ENCODE data around the gene PCSK7. TPM values are rescaled to one million over a fixed set of nuclear protein-coding genes. Genes with fewer than 3 reads are reported as not detected.
A peak's percentile ranks its signal among the peaks of the same experiment; 100 is the strongest.

The PCSK7 gene
- total and polyA plus RNA-seq, 10 of the 15 experiments (the other 5 are each of a cell fraction or from before 2014, with no cell fraction given) = 5.5 to 81.5 (median 51.6) TPM

GRCh38 chr11:117198613-117199012 lies 33.3 kb downstream of the PCSK7 start:
- no peak overlapping the region for H3K4me3 ChIP-seq
- ChIA-PET CTCF (interaction anchor here (2.1 kb wide), 1 partner anchor 17 kb away, joined by 5 read pairs; no protein-coding TSS in a partner anchor), POLR2A (no interaction called here), SMC1A (ENCODE audit: uncharacterized antibody, unreplicated experiment) (no interaction called here), RAD21 (ENCODE audit: unreplicated experiment) (no interaction called here)
- H3K9me3 ChIP-seq (replicated peaks; ENCODE audit: control insufficient read depth, insufficient read depth, low read length) = no peaks in the 10 kb centered on the region
- TF ChIP-seq, protein P1, sequence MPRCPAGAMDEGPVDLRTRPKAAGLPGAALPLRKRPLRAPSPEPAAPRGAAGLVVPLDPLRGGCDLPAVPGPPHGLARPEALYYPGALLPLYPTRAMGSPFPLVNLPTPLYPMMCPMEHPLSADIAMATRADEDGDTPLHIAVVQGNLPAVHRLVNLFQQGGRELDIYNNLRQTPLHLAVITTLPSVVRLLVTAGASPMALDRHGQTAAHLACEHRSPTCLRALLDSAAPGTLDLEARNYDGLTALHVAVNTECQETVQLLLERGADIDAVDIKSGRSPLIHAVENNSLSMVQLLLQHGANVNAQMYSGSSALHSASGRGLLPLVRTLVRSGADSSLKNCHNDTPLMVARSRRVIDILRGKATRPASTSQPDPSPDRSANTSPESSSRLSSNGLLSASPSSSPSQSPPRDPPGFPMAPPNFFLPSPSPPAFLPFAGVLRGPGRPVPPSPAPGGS (IDR thresholded peaks at IDR 0.05; ENCODE audit: borderline replicate concordance, insufficient read depth, low read depth, low read length, poor library complexity, severe bottlenecking) = no peak
- H3K4me2 ChIP-seq (ENCODE audit: control insufficient read depth, insufficient read depth) = no peak overlapping the region
- ATAC-seq (no peak), FAIRE-seq (no peak), DNase-seq (ENCODE audit: low read depth, low spot score) (no peak)
- H4K20me1 ChIP-seq (ENCODE audit: control insufficient read depth, insufficient read depth) = no peaks in the 10 kb centered on the region
- no TSS peak for BruUV-seq (replicated peaks)
- no peak overlapping the region for H3K27ac ChIP-seq (ENCODE audit: control insufficient read depth, insufficient read depth)
- H3K36me3 ChIP-seq (ENCODE audit: control insufficient read depth in 2 of 2, insufficient read depth in 2 of 2, low read length in 1 of 2) = no peaks in the 10 kb centered on the region; a peak in 1 of 4 replicates
- no peaks in the 10 kb centered on the region for H3K79me2 ChIP-seq (ENCODE audit: control insufficient read depth, insufficient read depth, low read length)
- 83% methylated on average over 4 of the region's 4 CpGs for WGBS (ENCODE audit: insufficient coverage, insufficient replicate concordance, low lambda C conversion rate, missing lambda C conversion rate)
- intact Hi-C loops (cut with micrococcal nuclease; ENCODE audit: unreplicated experiment) (no loop called here), in situ Hi-C loops (cut with MboI) (no loop called here)
- no peaks in the 10 kb centered on the region for H3K4me1 ChIP-seq (ENCODE audit: control insufficient read depth, insufficient read depth, low read length)
- H3K9ac ChIP-seq (ENCODE audit: control insufficient read depth, insufficient read depth, low read length) = no peak overlapping the region
- no peaks in the 10 kb centered on the region for H3K27me3 ChIP-seq (replicated peaks in 1 of 2; ENCODE audit: control insufficient read depth in 2 of 2, insufficient read depth in 2 of 2, low read length in 1 of 2)
- H2AFZ ChIP-seq (ENCODE audit: control insufficient read depth, low read depth, low read length) = no peak overlapping the region

DNA sequence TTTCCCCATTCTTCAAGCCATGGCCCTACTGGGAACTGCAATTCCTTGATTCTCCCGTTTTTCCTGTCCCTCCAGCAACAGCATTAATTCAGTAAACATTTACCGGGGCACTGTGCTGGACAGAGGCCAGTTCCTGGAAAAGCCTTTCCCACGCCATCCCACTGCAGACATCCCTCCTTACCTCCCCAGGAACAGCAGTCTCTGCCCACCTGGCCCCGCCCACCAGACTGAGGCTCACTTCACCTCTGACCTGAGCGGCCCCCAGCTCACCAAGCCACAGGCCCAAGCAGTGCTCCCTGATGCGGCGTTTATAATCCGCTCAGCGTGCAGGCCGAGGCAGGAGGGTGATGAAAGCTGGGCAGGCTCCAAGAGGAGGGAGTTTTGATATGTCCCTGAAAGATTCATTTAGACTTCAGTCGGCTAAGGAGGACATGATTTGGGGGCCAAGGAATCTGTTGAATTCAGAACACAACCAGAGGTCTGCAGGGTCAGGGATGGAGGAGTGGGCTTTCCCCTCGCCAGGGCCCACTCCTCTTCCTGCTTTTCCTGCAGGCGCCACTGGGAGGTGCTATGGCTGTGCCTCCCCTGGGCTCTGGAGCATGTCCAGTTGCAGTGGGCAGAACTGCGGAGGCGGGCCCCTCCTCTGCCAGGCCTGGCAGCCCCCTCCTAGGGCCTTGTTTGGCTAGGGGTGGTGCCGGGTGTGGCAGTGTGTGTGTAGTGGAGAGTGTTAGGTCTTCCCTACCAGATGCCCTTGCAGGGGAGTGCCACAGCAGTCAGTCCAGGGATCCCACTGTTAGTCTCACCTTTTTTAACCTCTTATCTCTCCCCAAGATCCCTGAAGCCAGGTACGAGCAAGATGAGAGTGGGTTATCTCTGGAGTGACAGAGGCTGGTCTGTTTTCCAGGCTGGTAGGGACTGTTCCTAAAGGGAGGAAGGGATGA lies 34.1 kb downstream of the PCSK7 start:
- WGBS (ENCODE audit: insufficient coverage, insufficient replicate concordance, low lambda C conversion rate, missing lambda C conversion rate) = 76% methylated on average over 17 of the region's 17 CpGs
- Histone ChIP-seq H3K4me3 (no peak overlapping the region), H3K9ac (ENCODE audit: control insufficient read depth, insufficient read depth, low read length) (no peak overlapping the region), H3K4me2 (ENCODE audit: control insufficient read depth, insufficient read depth) (no peak overlapping the region), H3K27me3 (replicated peaks in 1 of 2; ENCODE audit: control insufficient read depth in 2 of 2, insufficient read depth in 2 of 2, low read length in 1 of 2) (no peaks in the 10 kb centered on the region), H2AFZ (ENCODE audit: control insufficient read depth, low read depth, low read length) (no peak overlapping the region), H3K79me2 (ENCODE audit: control insufficient read depth, insufficient read depth, low read length) (no peaks in the 10 kb centered on the region), H3K4me1 (ENCODE audit: control insufficient read depth, insufficient read depth, low read length) (no peaks in the 10 kb centered on the region), H3K36me3 (ENCODE audit: control insufficient read depth in 2 of 2, insufficient read depth in 2 of 2, low read length in 1 of 2) (peaks cover 0 to 1% of the 10 kb centered on the region in 2 experiments; a peak in 2 of 4 replicates), H4K20me1 (ENCODE audit: control insufficient read depth, insufficient read depth) (no peaks in the 10 kb centered on the region), H3K27ac (ENCODE audit: control insufficient read depth, insufficient read depth) (no peak overlapping the region), H3K9me3 (replicated peaks; ENCODE audit: control insufficient read depth, insufficient read depth, low read length) (no peaks in the 10 kb centered on the region)
- RAD21 ChIA-PET (ENCODE audit: unreplicated experiment) = no interaction called here
- CTCF ChIA-PET = interaction anchor here (0.9 to 4.0 kb wide), 3 partner anchors 16 to 33 kb away, joined by 4 to 18 read pairs (median 5); no protein-coding TSS in a partner anchor
- TSS peak; percentile 18 for BruUV-seq (replicated peaks)
- FAIRE-seq (no peak), ATAC-seq (0 out of 3 replicates have a peak, but pooled peaks have one; percentile 15), DNase-seq (ENCODE audit: low read depth, low spot score) (no peak)
- intact Hi-C loops (cut with micrococcal nuclease; ENCODE audit: unreplicated experiment) = no loop called here
- SMC1A ChIA-PET (ENCODE audit: uncharacterized antibody, unreplicated experiment) = no interaction called here
- in situ Hi-C loops (cut with MboI) = no loop called here
- POLR2A ChIA-PET = interaction anchor here (0.5 kb wide), 1 partner anchor 186 kb away, joined by 3 read pairs; no protein-coding TSS in a partner anchor
- TF ChIP-seq, protein P2, sequence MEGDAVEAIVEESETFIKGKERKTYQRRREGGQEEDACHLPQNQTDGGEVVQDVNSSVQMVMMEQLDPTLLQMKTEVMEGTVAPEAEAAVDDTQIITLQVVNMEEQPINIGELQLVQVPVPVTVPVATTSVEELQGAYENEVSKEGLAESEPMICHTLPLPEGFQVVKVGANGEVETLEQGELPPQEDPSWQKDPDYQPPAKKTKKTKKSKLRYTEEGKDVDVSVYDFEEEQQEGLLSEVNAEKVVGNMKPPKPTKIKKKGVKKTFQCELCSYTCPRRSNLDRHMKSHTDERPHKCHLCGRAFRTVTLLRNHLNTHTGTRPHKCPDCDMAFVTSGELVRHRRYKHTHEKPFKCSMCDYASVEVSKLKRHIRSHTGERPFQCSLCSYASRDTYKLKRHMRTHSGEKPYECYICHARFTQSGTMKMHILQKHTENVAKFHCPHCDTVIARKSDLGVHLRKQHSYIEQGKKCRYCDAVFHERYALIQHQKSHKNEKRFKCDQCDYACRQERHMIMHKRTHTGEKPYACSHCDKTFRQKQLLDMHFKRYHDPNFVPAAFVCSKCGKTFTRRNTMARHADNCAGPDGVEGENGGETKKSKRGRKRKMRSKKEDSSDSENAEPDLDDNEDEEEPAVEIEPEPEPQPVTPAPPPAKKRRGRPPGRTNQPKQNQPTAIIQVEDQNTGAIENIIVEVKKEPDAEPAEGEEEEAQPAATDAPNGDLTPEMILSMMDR (IDR thresholded peaks at IDR 0.05 in 2 of 3, conservative IDR thresholded peaks at IDR 0.05 in 1 of 3; ENCODE audit: control insufficient read depth in 2 of 3, extremely low read depth in 1 of 3, insufficient read depth in 1 of 3, low read depth in 3 of 3, low read length in 3 of 3) = peak; percentile 7 to 27 (median 27); a peak in 2 of 6 replicates
- no peak for TF ChIP-seq TCF7 (IDR thresholded peaks at IDR 0.05; ENCODE audit: borderline replicate concordance)
- no peak for TF ChIP-seq TCF3 (IDR thresholded peaks at IDR 0.05; ENCODE audit: borderline replicate concordance, insufficient read depth, low read depth, low read length)
- TF ChIP-seq HDAC2 (IDR thresholded peaks at IDR 0.05) = no peak
- TF ChIP-seq, protein P3, sequence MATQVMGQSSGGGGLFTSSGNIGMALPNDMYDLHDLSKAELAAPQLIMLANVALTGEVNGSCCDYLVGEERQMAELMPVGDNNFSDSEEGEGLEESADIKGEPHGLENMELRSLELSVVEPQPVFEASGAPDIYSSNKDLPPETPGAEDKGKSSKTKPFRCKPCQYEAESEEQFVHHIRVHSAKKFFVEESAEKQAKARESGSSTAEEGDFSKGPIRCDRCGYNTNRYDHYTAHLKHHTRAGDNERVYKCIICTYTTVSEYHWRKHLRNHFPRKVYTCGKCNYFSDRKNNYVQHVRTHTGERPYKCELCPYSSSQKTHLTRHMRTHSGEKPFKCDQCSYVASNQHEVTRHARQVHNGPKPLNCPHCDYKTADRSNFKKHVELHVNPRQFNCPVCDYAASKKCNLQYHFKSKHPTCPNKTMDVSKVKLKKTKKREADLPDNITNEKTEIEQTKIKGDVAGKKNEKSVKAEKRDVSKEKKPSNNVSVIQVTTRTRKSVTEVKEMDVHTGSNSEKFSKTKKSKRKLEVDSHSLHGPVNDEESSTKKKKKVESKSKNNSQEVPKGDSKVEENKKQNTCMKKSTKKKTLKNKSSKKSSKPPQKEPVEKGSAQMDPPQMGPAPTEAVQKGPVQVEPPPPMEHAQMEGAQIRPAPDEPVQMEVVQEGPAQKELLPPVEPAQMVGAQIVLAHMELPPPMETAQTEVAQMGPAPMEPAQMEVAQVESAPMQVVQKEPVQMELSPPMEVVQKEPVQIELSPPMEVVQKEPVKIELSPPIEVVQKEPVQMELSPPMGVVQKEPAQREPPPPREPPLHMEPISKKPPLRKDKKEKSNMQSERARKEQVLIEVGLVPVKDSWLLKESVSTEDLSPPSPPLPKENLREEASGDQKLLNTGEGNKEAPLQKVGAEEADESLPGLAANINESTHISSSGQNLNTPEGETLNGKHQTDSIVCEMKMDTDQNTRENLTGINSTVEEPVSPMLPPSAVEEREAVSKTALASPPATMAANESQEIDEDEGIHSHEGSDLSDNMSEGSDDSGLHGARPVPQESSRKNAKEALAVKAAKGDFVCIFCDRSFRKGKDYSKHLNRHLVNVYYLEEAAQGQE (IDR thresholded peaks at IDR 0.05; ENCODE audit: low read depth, low read length) = no peak
- TF ChIP-seq NR2C2 (IDR thresholded peaks at IDR 0.05; ENCODE audit: borderline replicate concordance, control insufficient read depth, insufficient read length, low read depth) = no peak

Measured in GM12878 (cell line).